ENCODE data around the gene SNX24. TPM values are rescaled to one million over a fixed set of nuclear protein-coding genes. Genes with fewer than 3 reads are reported as not detected.

SNX24 gene
- total RNA-seq, 1 experiment from 2014 or later, result 13.9 TPM

GRCh38 chr5:122947772-122948171 is 102.4 kb downstream of the SNX24 start:
- Mint-ChIP-seq H3K4me3 (no peak overlapping the region), H3K27ac (no peak overlapping the region), H3K9me3 (no peaks in the 10 kb centered on the region), H3K4me1 (peaks cover 17 to 22% of the 10 kb centered on the region in 2 experiments), H3K27me3 (ENCODE audit: low read depth) (no peaks in the 10 kb centered on the region), H3K36me3 (ENCODE audit: insufficient read depth in 1 of 3, low read depth in 3 of 3) (no peaks in the 10 kb centered on the region)
- no peak overlapping the region for H4K5ac ChIP-seq (ENCODE audit: insufficient read length, low read depth, low read length)
- no peaks in the 10 kb centered on the region for H3K4me1 ChIP-seq (ENCODE audit: insufficient read depth, low read length)
- no peak overlapping the region for H2BK12ac ChIP-seq (ENCODE audit: insufficient read length, low read depth, low read length)
- no peaks in the 10 kb centered on the region for H3K79me1 ChIP-seq (ENCODE audit: insufficient read depth, low read depth, low read length, poor library complexity, severe bottlenecking)
- no peaks in the 10 kb centered on the region for H3K9me3 ChIP-seq (ENCODE audit: control insufficient read depth, low read depth, low read length)
- H2BK5ac ChIP-seq (ENCODE audit: insufficient read length, low read length), result no peak overlapping the region
- H3K27me3 ChIP-seq (ENCODE audit: insufficient read depth, low read length), result no peaks in the 10 kb centered on the region
- H3K18ac ChIP-seq (ENCODE audit: insufficient read length, low read depth, low read length), result no peak overlapping the region
- no peak overlapping the region for H3K56ac ChIP-seq (ENCODE audit: insufficient read length, low read depth, low read length)
- H3K9ac ChIP-seq (ENCODE audit: extremely low read depth, insufficient read length, low read length), result no peak overlapping the region
- no peak overlapping the region for H3K14ac ChIP-seq (ENCODE audit: insufficient read depth, low read length)
- H3K4ac ChIP-seq (ENCODE audit: low read depth, low read length), result no peak overlapping the region
- H4K20me1 ChIP-seq (ENCODE audit: control insufficient read depth, insufficient read depth, insufficient read length), result no peaks in the 10 kb centered on the region
- H3K23ac ChIP-seq (ENCODE audit: insufficient read length, low read depth, low read length), result no peak overlapping the region
- no peak overlapping the region for H3T11ph ChIP-seq (ENCODE audit: low read length)
- TF ChIP-seq, protein P1, sequence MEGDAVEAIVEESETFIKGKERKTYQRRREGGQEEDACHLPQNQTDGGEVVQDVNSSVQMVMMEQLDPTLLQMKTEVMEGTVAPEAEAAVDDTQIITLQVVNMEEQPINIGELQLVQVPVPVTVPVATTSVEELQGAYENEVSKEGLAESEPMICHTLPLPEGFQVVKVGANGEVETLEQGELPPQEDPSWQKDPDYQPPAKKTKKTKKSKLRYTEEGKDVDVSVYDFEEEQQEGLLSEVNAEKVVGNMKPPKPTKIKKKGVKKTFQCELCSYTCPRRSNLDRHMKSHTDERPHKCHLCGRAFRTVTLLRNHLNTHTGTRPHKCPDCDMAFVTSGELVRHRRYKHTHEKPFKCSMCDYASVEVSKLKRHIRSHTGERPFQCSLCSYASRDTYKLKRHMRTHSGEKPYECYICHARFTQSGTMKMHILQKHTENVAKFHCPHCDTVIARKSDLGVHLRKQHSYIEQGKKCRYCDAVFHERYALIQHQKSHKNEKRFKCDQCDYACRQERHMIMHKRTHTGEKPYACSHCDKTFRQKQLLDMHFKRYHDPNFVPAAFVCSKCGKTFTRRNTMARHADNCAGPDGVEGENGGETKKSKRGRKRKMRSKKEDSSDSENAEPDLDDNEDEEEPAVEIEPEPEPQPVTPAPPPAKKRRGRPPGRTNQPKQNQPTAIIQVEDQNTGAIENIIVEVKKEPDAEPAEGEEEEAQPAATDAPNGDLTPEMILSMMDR (conservative IDR thresholded peaks at IDR 0.05), result no peak
- H3K4me2 ChIP-seq (ENCODE audit: insufficient read depth, insufficient read length, low read length), result no peak overlapping the region
- no peak overlapping the region for H2BK15ac ChIP-seq (ENCODE audit: low read depth, low read length)
- H2AFZ ChIP-seq (ENCODE audit: low read length), result no peak overlapping the region
- H2BK120ac ChIP-seq (ENCODE audit: low read depth, low read length, poor library complexity, severe bottlenecking), result no peak overlapping the region
- H4K91ac ChIP-seq (ENCODE audit: insufficient read length, low read depth, low read length), result no peak overlapping the region
- H3K23me2 ChIP-seq (ENCODE audit: insufficient read length, low read depth, low read length, poor library complexity, severe bottlenecking), result no peaks in the 10 kb centered on the region
- no peaks in the 10 kb centered on the region for H3K79me2 ChIP-seq (ENCODE audit: insufficient read depth, low read length)
- no peak overlapping the region for H2AK5ac ChIP-seq (ENCODE audit: insufficient read length, low read length)
- H2BK20ac ChIP-seq (ENCODE audit: low read depth, low read length, poor library complexity, severe bottlenecking), result no peak overlapping the region
- H3K27ac ChIP-seq (ENCODE audit: insufficient read length, low read depth, low read length), result no peak overlapping the region
- H4K8ac ChIP-seq (replicated peaks; ENCODE audit: insufficient read length, low read depth, low read length), result no peak overlapping the region
- DNase-seq, result no peak
- WGBS (ENCODE audit: extremely low coverage, insufficient read length, low lambda C conversion rate), result no CpG with 5 or more reads among the region's 3 CpGs
